ENCODE data around the gene GIT1. TPM values are rescaled to one million over a fixed set of nuclear protein-coding genes. Genes with fewer than 3 reads are reported as not detected.

Gene GIT1
- polyA plus RNA-seq, 1 of the 3 experiments (the other 2 are of a cell fraction), result 42.9 TPM

DNA sequence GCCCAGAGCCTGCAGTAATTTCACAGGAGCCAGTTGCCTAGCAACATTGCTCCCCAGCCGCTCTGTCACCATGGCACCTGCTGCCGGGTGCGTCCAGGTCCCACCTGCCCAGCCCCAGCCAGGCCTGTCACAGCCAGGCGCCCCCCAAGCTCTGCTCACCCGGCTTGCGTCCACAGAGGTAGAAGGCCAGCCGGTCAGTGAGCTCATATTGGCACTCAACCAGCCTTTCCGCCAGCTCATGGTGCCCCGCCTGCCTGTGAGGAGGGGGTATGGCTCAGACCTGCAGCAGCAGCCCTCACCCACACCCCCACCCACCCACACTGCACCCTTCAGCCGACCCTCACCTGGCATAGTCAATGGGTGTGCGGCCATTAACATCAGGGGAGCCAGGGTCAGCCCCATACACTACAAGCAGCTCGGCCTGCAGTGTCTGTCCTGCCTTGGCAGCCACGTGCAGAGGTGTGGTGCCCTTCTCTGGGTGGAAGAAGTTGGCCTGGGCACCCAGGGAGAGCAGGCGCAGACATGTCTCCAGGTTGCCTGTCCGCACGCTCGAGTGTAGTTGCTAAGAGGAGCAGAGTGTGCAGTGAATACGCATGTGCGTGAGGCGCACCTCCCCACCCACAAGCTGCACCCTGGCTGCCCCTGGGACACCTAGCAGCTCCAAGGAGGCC is 7.7 kb downstream of the GIT1 start:
- no peak overlapping the region; a peak in 1 of 4 replicates for H3K27ac ChIP-seq (ENCODE audit: low read depth in 2 of 2, low read length in 1 of 2)
- peaks cover 5 to 29% of the 10 kb centered on the region in 2 experiments; a peak in 2 of 4 replicates for H3K4me1 ChIP-seq (ENCODE audit: control insufficient read depth in 1 of 2, insufficient read depth in 2 of 2, low read depth in 1 of 2, low read length in 1 of 2)
- ChIA-PET POLR2A (interaction anchor here (0.6 to 1.5 kb wide), 3 partner anchors 9 to 187 kb away, joined by 3 to 4 read pairs (median 4); no protein-coding TSS in a partner anchor), CTCF (interaction anchor here (0.8 to 12.7 kb wide), 12 partner anchors 10 to 603 kb away, joined by 3 to 166 read pairs (median 8); partner anchors contain the start of genes ABHD15, ANKRD13B and TP53I13)
- H3K4me3 ChIP-seq (ENCODE audit: low read depth in 2 of 2, low read length in 1 of 2), result no peak overlapping the region
- no peaks in the 10 kb centered on the region for H3K9me2 ChIP-seq
- peaks cover 9 to 54% of the 10 kb centered on the region in 2 experiments for H3K36me3 ChIP-seq (replicated peaks in 1 of 2; ENCODE audit: control insufficient read depth in 1 of 2, insufficient read depth in 2 of 2, low read length in 1 of 2)
- no peak overlapping the region for H2AFZ ChIP-seq (ENCODE audit: low read depth)
- H3K79me2 ChIP-seq (ENCODE audit: insufficient read depth), result peaks cover 52% of the 10 kb centered on the region
- peaks cover 5% of the 10 kb centered on the region for H3F3A ChIP-seq (replicated peaks; ENCODE audit: insufficient read depth)
- no peak overlapping the region for H3K9ac ChIP-seq
- WGBS (ENCODE audit: low lambda C conversion rate), result 98% methylated on average over 8 of the region's 20 CpGs
- TF ChIP-seq FOSL2 (IDR thresholded peaks at IDR 0.05; ENCODE audit: borderline replicate concordance, low read depth) (no peak), POLR2AphosphoS5 (IDR thresholded peaks at IDR 0.05; ENCODE audit: low read depth, low read length) (no peak), TCF12 (IDR thresholded peaks at IDR 0.05) (no peak)
- TF ChIP-seq, protein P1, sequence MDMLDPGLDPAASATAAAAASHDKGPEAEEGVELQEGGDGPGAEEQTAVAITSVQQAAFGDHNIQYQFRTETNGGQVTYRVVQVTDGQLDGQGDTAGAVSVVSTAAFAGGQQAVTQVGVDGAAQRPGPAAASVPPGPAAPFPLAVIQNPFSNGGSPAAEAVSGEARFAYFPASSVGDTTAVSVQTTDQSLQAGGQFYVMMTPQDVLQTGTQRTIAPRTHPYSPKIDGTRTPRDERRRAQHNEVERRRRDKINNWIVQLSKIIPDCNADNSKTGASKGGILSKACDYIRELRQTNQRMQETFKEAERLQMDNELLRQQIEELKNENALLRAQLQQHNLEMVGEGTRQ (IDR thresholded peaks at IDR 0.05; ENCODE audit: borderline replicate concordance, low read depth, low read length), result no peak
- TF ChIP-seq, protein P2, sequence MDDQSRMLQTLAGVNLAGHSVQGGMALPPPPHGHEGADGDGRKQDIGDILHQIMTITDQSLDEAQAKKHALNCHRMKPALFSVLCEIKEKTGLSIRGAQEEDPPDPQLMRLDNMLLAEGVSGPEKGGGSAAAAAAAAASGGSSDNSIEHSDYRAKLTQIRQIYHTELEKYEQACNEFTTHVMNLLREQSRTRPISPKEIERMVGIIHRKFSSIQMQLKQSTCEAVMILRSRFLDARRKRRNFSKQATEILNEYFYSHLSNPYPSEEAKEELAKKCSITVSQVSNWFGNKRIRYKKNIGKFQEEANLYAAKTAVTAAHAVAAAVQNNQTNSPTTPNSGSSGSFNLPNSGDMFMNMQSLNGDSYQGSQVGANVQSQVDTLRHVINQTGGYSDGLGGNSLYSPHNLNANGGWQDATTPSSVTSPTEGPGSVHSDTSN (IDR thresholded peaks at IDR 0.05), result no peak
- H4K20me1 ChIP-seq (ENCODE audit: insufficient read depth), result peaks cover 52% of the 10 kb centered on the region
- peak; percentile 35 for DNase-seq
- H3K27me3 ChIP-seq (ENCODE audit: insufficient read depth), result no peaks in the 10 kb centered on the region
- no peaks in the 10 kb centered on the region for H3K9me3 ChIP-seq
- no peak overlapping the region for H3K4me2 ChIP-seq

DNA sequence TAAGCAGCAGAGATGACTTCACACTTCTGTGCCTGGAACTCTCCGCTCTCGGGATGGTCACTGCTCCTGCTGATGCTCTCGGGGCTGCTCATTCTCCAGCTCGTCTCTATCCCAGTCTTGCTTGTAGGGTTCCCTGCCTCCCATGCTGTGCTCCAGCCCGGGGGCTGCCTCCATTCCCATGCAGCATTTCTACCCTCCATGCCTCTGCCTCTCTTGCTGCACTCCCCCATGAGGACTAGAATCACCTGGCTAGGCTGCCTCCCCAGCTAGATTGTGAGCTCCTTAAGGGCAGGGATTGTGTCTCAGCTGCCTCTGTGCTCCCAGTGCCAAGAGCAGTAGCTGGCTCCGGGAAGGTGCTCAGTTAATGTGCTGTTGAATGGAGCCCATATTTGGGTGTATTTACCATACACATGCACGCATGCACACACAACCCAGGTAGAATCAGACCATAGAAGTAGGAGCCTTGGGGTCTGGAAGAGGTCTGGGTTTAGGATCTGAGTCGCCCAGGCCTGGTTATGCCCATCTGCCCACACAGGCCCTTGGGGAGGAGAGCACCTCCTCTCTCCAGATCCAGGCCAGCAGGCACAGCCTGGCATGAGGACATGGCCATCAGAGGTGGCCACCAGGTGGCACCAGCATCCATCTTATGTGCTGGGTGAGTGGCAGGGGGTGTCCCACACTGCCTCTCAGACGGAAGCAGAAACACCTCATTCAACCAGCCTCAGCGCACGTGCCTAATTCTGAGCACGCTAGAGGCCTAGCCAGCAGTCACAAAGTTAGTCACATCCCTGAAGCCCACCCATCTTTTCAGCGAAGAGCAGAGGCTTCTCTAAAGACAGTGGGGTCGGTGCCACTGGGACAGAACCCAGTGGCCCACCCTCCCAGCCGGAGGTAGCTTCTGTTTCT is 9.3 kb downstream of the GIT1 start:
- peaks cover 9 to 70% of the 10 kb centered on the region in 2 experiments for H3K36me3 ChIP-seq (replicated peaks in 1 of 2; ENCODE audit: control insufficient read depth in 1 of 2, insufficient read depth in 2 of 2, low read length in 1 of 2)
- no peaks in the 10 kb centered on the region for H3K9me2 ChIP-seq
- no peaks in the 10 kb centered on the region for H3K27me3 ChIP-seq (ENCODE audit: insufficient read depth)
- CTCF ChIA-PET, result interaction anchor here (0.6 to 12.7 kb wide), 25 partner anchors 8 to 602 kb away, joined by 3 to 166 read pairs (median 4); partner anchors contain the start of genes ABHD15, ANKRD13B and TP53I13
- POLR2A ChIA-PET, result interaction anchor here (1.5 kb wide), 1 partner anchor 11 kb away, joined by 4 read pairs; no protein-coding TSS in a partner anchor
- WGBS (ENCODE audit: low lambda C conversion rate), result 53% methylated on average over 12 of the region's 15 CpGs
- H3K27ac ChIP-seq (ENCODE audit: low read depth in 2 of 2, low read length in 1 of 2), result peak overlapping the region in 1 of 2 experiments; percentile 53; a peak in 2 of 4 replicates
- H3K4me2 ChIP-seq, result no peak overlapping the region
- no peak overlapping the region for H3K9ac ChIP-seq
- peaks cover 36% of the 10 kb centered on the region for H4K20me1 ChIP-seq (ENCODE audit: insufficient read depth)
- H2AFZ ChIP-seq (ENCODE audit: low read depth), result no peak overlapping the region
- DNase-seq, result peak; percentile 96
- H3K9me3 ChIP-seq, result no peaks in the 10 kb centered on the region
- peaks cover 2 to 17% of the 10 kb centered on the region in 2 experiments; a peak in 2 of 4 replicates for H3K4me1 ChIP-seq (ENCODE audit: control insufficient read depth in 1 of 2, insufficient read depth in 2 of 2, low read depth in 1 of 2, low read length in 1 of 2)
- H3K79me2 ChIP-seq (ENCODE audit: insufficient read depth), result peaks cover 36% of the 10 kb centered on the region
- H3F3A ChIP-seq (replicated peaks; ENCODE audit: insufficient read depth), result peaks cover 5% of the 10 kb centered on the region
- H3K4me3 ChIP-seq (ENCODE audit: low read depth in 2 of 2, low read length in 1 of 2), result peak overlapping the region in 1 of 2 experiments; percentile 32; a peak in 1 of 4 replicates
- TF ChIP-seq EZH2phosphoT487 (IDR thresholded peaks at IDR 0.05; ENCODE audit: borderline replicate concordance, low read depth), result no peak
- TF ChIP-seq SMC3 (IDR thresholded peaks at IDR 0.05; ENCODE audit: low read depth, low read length), result peak; percentile 90
- TF ChIP-seq, protein P3, sequence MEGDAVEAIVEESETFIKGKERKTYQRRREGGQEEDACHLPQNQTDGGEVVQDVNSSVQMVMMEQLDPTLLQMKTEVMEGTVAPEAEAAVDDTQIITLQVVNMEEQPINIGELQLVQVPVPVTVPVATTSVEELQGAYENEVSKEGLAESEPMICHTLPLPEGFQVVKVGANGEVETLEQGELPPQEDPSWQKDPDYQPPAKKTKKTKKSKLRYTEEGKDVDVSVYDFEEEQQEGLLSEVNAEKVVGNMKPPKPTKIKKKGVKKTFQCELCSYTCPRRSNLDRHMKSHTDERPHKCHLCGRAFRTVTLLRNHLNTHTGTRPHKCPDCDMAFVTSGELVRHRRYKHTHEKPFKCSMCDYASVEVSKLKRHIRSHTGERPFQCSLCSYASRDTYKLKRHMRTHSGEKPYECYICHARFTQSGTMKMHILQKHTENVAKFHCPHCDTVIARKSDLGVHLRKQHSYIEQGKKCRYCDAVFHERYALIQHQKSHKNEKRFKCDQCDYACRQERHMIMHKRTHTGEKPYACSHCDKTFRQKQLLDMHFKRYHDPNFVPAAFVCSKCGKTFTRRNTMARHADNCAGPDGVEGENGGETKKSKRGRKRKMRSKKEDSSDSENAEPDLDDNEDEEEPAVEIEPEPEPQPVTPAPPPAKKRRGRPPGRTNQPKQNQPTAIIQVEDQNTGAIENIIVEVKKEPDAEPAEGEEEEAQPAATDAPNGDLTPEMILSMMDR (IDR thresholded peaks at IDR 0.05), result peak; percentile 85
- TF ChIP-seq RFX5 (IDR thresholded peaks at IDR 0.05; ENCODE audit: low read length), result no peak
- TF ChIP-seq, protein P4, sequence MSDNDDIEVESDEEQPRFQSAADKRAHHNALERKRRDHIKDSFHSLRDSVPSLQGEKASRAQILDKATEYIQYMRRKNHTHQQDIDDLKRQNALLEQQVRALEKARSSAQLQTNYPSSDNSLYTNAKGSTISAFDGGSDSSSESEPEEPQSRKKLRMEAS (IDR thresholded peaks at IDR 0.05; ENCODE audit: low read depth), result peak; percentile 91
- no peak for TF ChIP-seq FOXM1 (IDR thresholded peaks at IDR 0.05; ENCODE audit: low read depth)
- no peak for TF ChIP-seq NFIC (IDR thresholded peaks at IDR 0.05; ENCODE audit: borderline replicate concordance)
- TF ChIP-seq GATA2 (CRISPR knock-in tag; IDR thresholded peaks at IDR 0.05), result no peak
- no peak for TF ChIP-seq POLR2AphosphoS5 (IDR thresholded peaks at IDR 0.05; ENCODE audit: low read depth, low read length)
- TF ChIP-seq FOXJ3 (CRISPR knock-in tag; IDR thresholded peaks at IDR 0.05), result no peak
- TF ChIP-seq, protein P5, sequence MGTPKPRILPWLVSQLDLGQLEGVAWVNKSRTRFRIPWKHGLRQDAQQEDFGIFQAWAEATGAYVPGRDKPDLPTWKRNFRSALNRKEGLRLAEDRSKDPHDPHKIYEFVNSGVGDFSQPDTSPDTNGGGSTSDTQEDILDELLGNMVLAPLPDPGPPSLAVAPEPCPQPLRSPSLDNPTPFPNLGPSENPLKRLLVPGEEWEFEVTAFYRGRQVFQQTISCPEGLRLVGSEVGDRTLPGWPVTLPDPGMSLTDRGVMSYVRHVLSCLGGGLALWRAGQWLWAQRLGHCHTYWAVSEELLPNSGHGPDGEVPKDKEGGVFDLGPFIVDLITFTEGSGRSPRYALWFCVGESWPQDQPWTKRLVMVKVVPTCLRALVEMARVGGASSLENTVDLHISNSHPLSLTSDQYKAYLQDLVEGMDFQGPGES (IDR thresholded peaks at IDR 0.05; ENCODE audit: low read depth, low read length), result no peak
- TF ChIP-seq ELF1 (IDR thresholded peaks at IDR 0.05), result no peak
